ENCODE results near the gene OLFML2A. TPM values are rescaled to one million over a fixed set of nuclear protein-coding genes. Genes with fewer than 3 reads are reported as not detected.

The OLFML2A gene
- total and polyA plus RNA-seq, 2 of the 13 experiments (the other 11 are each of a cell fraction or from before 2014, with no cell fraction given), result 0.01 to 0.02 TPM

GRCh38 chr9:124861342-124862229 is 84.7 kb downstream of the OLFML2A start, which contains the start of the genes ARPC5L and RPL35 (continued):
- TF ChIP-seq MNT (IDR thresholded peaks at IDR 0.05) (no peak), TRIM24 (CRISPR knock-in tag; IDR thresholded peaks at IDR 0.05) (no peak), XRCC5 (optimal IDR thresholded peaks at IDR 0.05; ENCODE audit: low read length) (peak; percentile 55), ZBED4 (CRISPR knock-in tag; IDR thresholded peaks at IDR 0.05; ENCODE audit: borderline replicate concordance) (no peak), DMTF1 (CRISPR knock-in tag; IDR thresholded peaks at IDR 0.05) (no peak), MAX (IDR thresholded peaks at IDR 0.05) (peak; percentile 82), HHEX (CRISPR knock-in tag; IDR thresholded peaks at IDR 0.05) (no peak), SP140L (CRISPR knock-in tag; IDR thresholded peaks at IDR 0.05; ENCODE audit: borderline replicate concordance) (no peak), ZHX2 (IDR thresholded peaks at IDR 0.05; ENCODE audit: low read depth) (no peak), ZHX2 (CRISPR knock-in tag; IDR thresholded peaks at IDR 0.05; ENCODE audit: borderline replicate concordance) (peak; percentile 55), HNRNPL (IDR thresholded peaks at IDR 0.05; ENCODE audit: low read depth, low read length) (0 out of 2 replicates have a peak, but pooled peaks have one; percentile 53), POLR2G (IDR thresholded peaks at IDR 0.05; ENCODE audit: low read depth, low read length) (peak; percentile 97), RNF2 (conservative IDR thresholded peaks at IDR 0.05; ENCODE audit: low read depth) (no peak; the same call in 1 of the 2 replicates)

All from HepG2 (cell line).